ENCODE measurements around the gene SCGN. TPM values are rescaled to one million over a fixed set of nuclear protein-coding genes. Genes with fewer than 3 reads are reported as not detected.

Gene SCGN
- total and polyA plus RNA-seq, 10 donors: not detected

DNA sequence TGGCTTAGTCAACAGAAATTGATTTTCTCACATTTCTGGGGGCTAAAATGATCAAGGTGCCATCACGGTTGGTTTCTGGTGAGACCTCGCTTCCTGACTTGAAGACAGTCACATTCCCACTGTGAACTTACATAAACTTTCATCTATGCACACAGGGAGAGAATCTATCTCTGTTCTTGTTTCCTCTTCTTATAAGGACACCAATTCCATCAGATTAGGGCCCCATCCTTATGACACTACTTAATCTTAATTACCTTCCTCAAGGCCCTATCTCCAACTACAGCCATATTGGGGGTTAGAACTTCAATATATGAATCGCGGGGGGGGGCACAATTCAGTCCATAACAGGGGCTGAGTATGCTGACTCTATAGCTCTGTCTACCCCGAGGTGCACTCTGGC, 10.6 kb upstream of the SCGN start:
- H3K27ac ChIP-seq: no peak overlapping the region
- WGBS, 5 donors: 61 to 77% (median 75%) methylated on average over 5 of the region's 5 CpGs
- H3K9me3 ChIP-seq: peaks cover 0 to 12% (median 0%) of the 10 kb centered on the region in 8 donors
- TF ChIP-seq POLR2A (IDR thresholded peaks at IDR 0.05) (no peak), POLR2AphosphoS5 (IDR thresholded peaks at IDR 0.05) (no peak)
- TF ChIP-seq, protein P1, sequence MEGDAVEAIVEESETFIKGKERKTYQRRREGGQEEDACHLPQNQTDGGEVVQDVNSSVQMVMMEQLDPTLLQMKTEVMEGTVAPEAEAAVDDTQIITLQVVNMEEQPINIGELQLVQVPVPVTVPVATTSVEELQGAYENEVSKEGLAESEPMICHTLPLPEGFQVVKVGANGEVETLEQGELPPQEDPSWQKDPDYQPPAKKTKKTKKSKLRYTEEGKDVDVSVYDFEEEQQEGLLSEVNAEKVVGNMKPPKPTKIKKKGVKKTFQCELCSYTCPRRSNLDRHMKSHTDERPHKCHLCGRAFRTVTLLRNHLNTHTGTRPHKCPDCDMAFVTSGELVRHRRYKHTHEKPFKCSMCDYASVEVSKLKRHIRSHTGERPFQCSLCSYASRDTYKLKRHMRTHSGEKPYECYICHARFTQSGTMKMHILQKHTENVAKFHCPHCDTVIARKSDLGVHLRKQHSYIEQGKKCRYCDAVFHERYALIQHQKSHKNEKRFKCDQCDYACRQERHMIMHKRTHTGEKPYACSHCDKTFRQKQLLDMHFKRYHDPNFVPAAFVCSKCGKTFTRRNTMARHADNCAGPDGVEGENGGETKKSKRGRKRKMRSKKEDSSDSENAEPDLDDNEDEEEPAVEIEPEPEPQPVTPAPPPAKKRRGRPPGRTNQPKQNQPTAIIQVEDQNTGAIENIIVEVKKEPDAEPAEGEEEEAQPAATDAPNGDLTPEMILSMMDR (IDR thresholded peaks at IDR 0.05 in 8 of 11, conservative IDR thresholded peaks at IDR 0.05 in 3 of 11): no peak
- peaks cover 0 to 35% (median 6%) of the 10 kb centered on the region in 7 donors for H3K27me3 ChIP-seq (replicated peaks in 1 of 7)
- DNase-seq: no peak
- intact Hi-C loops (cut with DNase I; ENCODE audit: low total_unique reads): no loop called here
- H3K4me3 ChIP-seq: no peak overlapping the region
- H3K4me1 ChIP-seq: no peaks in the 10 kb centered on the region
- no peaks in the 10 kb centered on the region for H3K36me3 ChIP-seq

GRCh38 chr6:25641940-25642666, 9.9 kb upstream of the SCGN start:
- no peak overlapping the region for H3K4me3 ChIP-seq
- DNase-seq: no peak
- no peaks in the 10 kb centered on the region for H3K36me3 ChIP-seq
- H3K4me1 ChIP-seq: no peaks in the 10 kb centered on the region
- 92 to 96% (median 93%) methylated on average over 3 of the region's 3 CpGs for WGBS, 5 donors
- peaks cover 0 to 12% (median 0%) of the 10 kb centered on the region in 8 donors for H3K9me3 ChIP-seq
- TF ChIP-seq, protein P1 (IDR thresholded peaks at IDR 0.05 in 8 of 11, conservative IDR thresholded peaks at IDR 0.05 in 3 of 11): no peak
- TF ChIP-seq POLR2A (IDR thresholded peaks at IDR 0.05) (no peak), POLR2AphosphoS5 (IDR thresholded peaks at IDR 0.05) (no peak)
- no peak overlapping the region for H3K27ac ChIP-seq
- H3K27me3 ChIP-seq (replicated peaks in 1 of 7): peaks cover 0 to 35% (median 6%) of the 10 kb centered on the region in 7 donors
- intact Hi-C loops (cut with DNase I; ENCODE audit: low total_unique reads): no loop called here

- TF ChIP-seq POLR2AphosphoS5 (IDR thresholded peaks at IDR 0.05): no peak
- TF ChIP-seq, protein P1 (IDR thresholded peaks at IDR 0.05 in 8 of 11, conservative IDR thresholded peaks at IDR 0.05 in 3 of 11): no peak
- TF ChIP-seq POLR2A (IDR thresholded peaks at IDR 0.05): no peak
- DNase-seq: no peak
- Histone ChIP-seq H3K9me3 (peaks cover 0 to 12% (median 0%) of the 10 kb centered on the region in 8 donors), H3K36me3 (no peaks in the 10 kb centered on the region), H3K4me3 (no peak overlapping the region), H3K27ac (no peak overlapping the region), H3K27me3 (replicated peaks in 1 of 7) (peaks cover 0 to 39% (median 6%) of the 10 kb centered on the region in 7 donors), H3K4me1 (no peaks in the 10 kb centered on the region)
- intact Hi-C loops (cut with DNase I; ENCODE audit: low total_unique reads): no loop called here
- 80 to 91% (median 87%) methylated on average over 3 of the region's 3 CpGs for WGBS, 5 donors
Measured at GRCh38 chr6:25642667-25643328, 9.2 kb upstream of the SCGN start.

GRCh38 chr6:25645916-25646315, 6.1 kb upstream of the SCGN start:
- Histone ChIP-seq H3K4me3 (no peak overlapping the region), H3K9me3 (peaks cover 0 to 8% (median 0%) of the 10 kb centered on the region in 8 donors), H3K27ac (no peak overlapping the region), H3K27me3 (replicated peaks in 1 of 7) (peaks cover 0 to 61% (median 11%) of the 10 kb centered on the region in 7 donors), H3K4me1 (no peaks in the 10 kb centered on the region), H3K36me3 (no peaks in the 10 kb centered on the region)
- DNase-seq: no peak
- intact Hi-C loops (cut with DNase I; ENCODE audit: low total_unique reads): no loop called here
- TF ChIP-seq POLR2AphosphoS5 (IDR thresholded peaks at IDR 0.05): no peak
- TF ChIP-seq, protein P1 (IDR thresholded peaks at IDR 0.05 in 8 of 11, conservative IDR thresholded peaks at IDR 0.05 in 3 of 11): no peak
- TF ChIP-seq POLR2A (IDR thresholded peaks at IDR 0.05): no peak
- 57 to 66% (median 62%) methylated on average over 4 of the region's 4 CpGs for WGBS, 5 donors
